K562 (cell line): ENCODE results near the gene ENOX2. TPM values are rescaled to one million over a fixed set of nuclear protein-coding genes. Genes with fewer than 3 reads are reported as not detected.

Source experiments
- ATAC-seq: fragments of 200-7000 bp; cut with Tn5 transposase; 3 replicates; pipeline ENCODE4 v1.9.1; 2020; ENCODE audit warnings: moderate library complexity
- BruUV-seq: library from RNA; stranded (reverse); fragments of 400-500 nt; replicated peaks from 2 replicates; lab custom pipeline; 2021; lab: Mats Ljungman, UMichigan
- CTCF ChIA-PET: fragments of 300-600 bp; formaldehyde crosslinking; extraction: SDS; loops from one replicate; lab custom pipeline; 2021; ENCODE audit warnings: low intra/inter-chr PET ratio; lab: Yijun Ruan, JAX
- POLR2A ChIA-PET: fragments of 300-600, 350-650 bp; sonication (Branson Sonifier 250); formaldehyde crosslinking; extraction: SDS; loops from one replicate; lab custom pipeline; 2021; ENCODE audit warnings: antibody characterized with exemption, inconsistent platforms; lab: Yijun Ruan, JAX
- DNase-seq, 4 experiments: peaks; one replicate each; pipeline versions ENCODE4 v3.0.0 to v3.0.0-alpha.2; 2011 to 2018; ENCODE audit warnings: low spot score in 3 of 4, mixed read lengths in 3 of 4; ENCODE audit errors: extremely low read depth in 1 of 4
- FAIRE-seq: peaks from 2 replicates; lab custom pipeline; 2011; peaks lifted over from hg19 to GRCh38; lab: Jason Lieb, UNC
- H2AFZ ChIP-seq: 2 replicates; pipeline ENCODE4 v1.6.0; 2011; ENCODE audit warnings: low read depth, low read length, control low read depth, inconsistent platforms
- H3K27ac ChIP-seq: fragments of 200-600 bp; 3 replicates; pipeline ENCODE4 v1.8.0; 2011; ENCODE audit warnings: low read depth, mild to moderate bottlenecking, control low read depth, inconsistent platforms, low read length, moderate library complexity, mixed read lengths; ENCODE audit errors: extremely low read depth
- H3K27me3 ChIP-seq, 2 experiments: fragments of 300-600 bp in 1 of 2; 2 replicates in 1 of 2; 3 replicates in 1 of 2; pipeline versions ENCODE4 v1.6.0 to v1.8.0; 2011; ENCODE audit warnings: inconsistent platforms in 2 of 2, low read length in 2 of 2, mild to moderate bottlenecking in 1 of 2, mixed read lengths in 1 of 2, moderate library complexity in 1 of 2; ENCODE audit not compliant: control insufficient read depth in 2 of 2, insufficient read depth in 2 of 2
- H3K36me3 ChIP-seq: fragments of 300-600 bp; 3 replicates; pipeline ENCODE4 v1.8.0; 2011; ENCODE audit warnings: mild to moderate bottlenecking, low read length, inconsistent platforms; ENCODE audit not compliant: control insufficient read depth, insufficient read depth
- H3K4me1 ChIP-seq, 2 experiments: fragments of 200-600 bp in 1 of 2; replicated peaks in 1 of 2; 2 replicates in 1 of 2; 3 replicates in 1 of 2; pipeline versions ENCODE4 v1.5.1 to v1.8.0; 2011; ENCODE audit warnings: inconsistent platforms in 2 of 2, low read length in 2 of 2, mild to moderate bottlenecking in 1 of 2, mixed read lengths in 1 of 2, moderate library complexity in 1 of 2; ENCODE audit not compliant: control insufficient read depth in 2 of 2, insufficient read depth in 2 of 2
- H3K4me2 ChIP-seq: 2 replicates; pipeline ENCODE4 v1.6.1; 2011; ENCODE audit warnings: low read length, control low read depth, inconsistent platforms, mixed read lengths; ENCODE audit not compliant: insufficient read depth
- H3K4me3 ChIP-seq: fragments of 200-600 bp; sonication (generic), shearing (Covaris generic); 2 replicates; pipeline ENCODE4 v1.5.1; 2016; ENCODE audit warnings: control low read depth, inconsistent platforms
- H3K79me2 ChIP-seq: fragments of 200-600 bp; 3 replicates; pipeline ENCODE4 v1.8.0; 2011; ENCODE audit warnings: low read length, inconsistent platforms; ENCODE audit not compliant: control insufficient read depth, insufficient read depth
- H3K9ac ChIP-seq, 2 experiments: 2 replicates each; pipeline versions ENCODE4 v1.6.0 to v1.6.1; 2011; ENCODE audit warnings: low read depth in 2 of 2, low read length in 2 of 2, control low read depth in 1 of 2, inconsistent platforms in 1 of 2, mild to moderate bottlenecking in 1 of 2, mixed read lengths in 1 of 2; ENCODE audit not compliant: insufficient read depth in 1 of 2
- H3K9me1 ChIP-seq: one replicate; pipeline ENCODE4 v1.6.0; 2011; ENCODE audit warnings: inconsistent platforms, mild to moderate bottlenecking, low read length, moderate library complexity; ENCODE audit not compliant: control insufficient read depth, insufficient read depth
- H3K9me3 ChIP-seq: replicated peaks from 2 replicates; pipeline ENCODE4 v1.5.1; 2011; ENCODE audit warnings: low read depth, low read length, inconsistent platforms; ENCODE audit not compliant: control insufficient read depth, insufficient read depth
- H4K20me1 ChIP-seq: replicated peaks from 2 replicates; pipeline ENCODE4 v1.6.1; 2011; ENCODE audit warnings: low read length, inconsistent platforms, mixed read lengths; ENCODE audit not compliant: control insufficient read depth, insufficient read depth
- CTBP1 ChIP-seq: fragments of 450-650 bp; IDR thresholded peaks from 2 replicates; pipeline ENCODE4 v1.6.1; 2016; ENCODE audit warnings: borderline replicate concordance
- HBP1 ChIP-seq: fragments of 450-650 bp; formaldehyde crosslinking; IDR thresholded peaks from 2 replicates; pipeline ENCODE4 v1.4.0; 2022; ENCODE audit warnings: missing genetic modification characterization
- NCOR1 ChIP-seq: fragments of 450-650 bp; IDR thresholded peaks from 2 replicates; pipeline ENCODE4 v1.6.1; 2016; ENCODE audit warnings: mild to moderate bottlenecking, moderate library complexity
- POLR2H ChIP-seq: IDR thresholded peaks from 2 replicates; pipeline ENCODE4 v1.6.1; 2016; ENCODE audit warnings: missing genetic modification characterization, low read depth, mild to moderate bottlenecking, control low read depth, missing compliant biosample characterization, moderate library complexity
- SPI1 ChIP-seq: IDR thresholded peaks from 2 replicates; pipeline ENCODE4 v1.6.1; 2011; ENCODE audit warnings: low read depth, low read length, control low read depth, borderline replicate concordance
- TCF3 ChIP-seq: sonication (generic); formaldehyde crosslinking; IDR thresholded peaks from 2 replicates; pipeline ENCODE4 v1.4.0; 2020; ENCODE audit warnings: mild to moderate bottlenecking, missing genetic modification reagents
- TEAD1 ChIP-seq, 2 experiments: fragments of 450-650 bp in 1 of 2; sonication (generic) in 1 of 2; formaldehyde crosslinking; IDR thresholded peaks; 2 replicates each; pipeline versions ENCODE4 v1.4.0 to v1.8.0; 2020 to 2022; ENCODE audit warnings: mild to moderate bottlenecking in 2 of 2, missing genetic modification reagents in 1 of 2
- ZBTB33 ChIP-seq: sonication (generic); formaldehyde crosslinking; IDR thresholded peaks from 2 replicates; pipeline ENCODE4 v1.8.1; 2023; ENCODE audit warnings: mild to moderate bottlenecking, missing genetic modification reagents
- ZEB2 ChIP-seq: fragments of 450-650 bp; IDR thresholded peaks from 2 replicates; pipeline ENCODE4 v1.6.1; 2016
- ZNF24 ChIP-seq: fragments of 450-650 bp; IDR thresholded peaks from 2 replicates; pipeline ENCODE4 v1.6.1; 2016
- WGBS: fragments of 100-300 bp; shearing (Covaris generic); methylation state at CpG from one replicate; pipeline ENCODE4 v1.1.6; 2016; ENCODE audit warnings: low coverage, mixed read lengths; ENCODE audit not compliant: insufficient coverage; ENCODE audit errors: missing lambda C conversion rate; 5-methylcytosine and 5-hydroxymethylcytosine counted together
- in situ Hi-C: fragments of 300-500 bp; cut with MboI; formaldehyde crosslinking; loops from 4 replicates; pipeline ENCODE4 v1.15.0; 2018; ENCODE audit warnings: inconsistent platforms, mixed read lengths
- intact Hi-C: fragments of 100-400 bp; cut with micrococcal nuclease; formaldehyde crosslinking; loops from 2 replicates; pipeline ENCODE4 v1.14.2; 2022
- polyA plus RNA-seq, 8 experiments: library from polyadenylated mRNA; depleted of rRNA in 4 of 8; stranded (reverse) in 5 of 8; unstranded in 3 of 8; fragments of >200 nt; fragmentation: Nextera tagmentation in 2 of 8; fragmentation: Illumina TruSeq in 1 of 8; extraction: Ambion mirVana in 2 of 8; extraction: Trizol in 1 of 8; gene quantifications; 2 replicates each; pipeline versions ENCODE4 v1.2.1 to v1.2.3, GENCODE V29; 2011 to 2014; ENCODE audit warnings: inconsistent platforms in 1 of 8, missing spikeins in 1 of 8
- total RNA-seq, 7 experiments: library from RNA; depleted of rRNA in 6 of 7; stranded (reverse); fragments of >200 nt in 6 of 7; fragmentation: Illumina TruSeq in 2 of 7; extraction: Trizol in 2 of 7; gene quantifications; 2 replicates each; pipeline versions ENCODE4 v1.2.1 to v1.2.3, GENCODE V29; 2011 to 2021; ENCODE audit warnings: low replicate concordance in 1 of 7
- TF ChIP-seq, protein P1 (sequence below): IDR thresholded peaks from 2 replicates; pipeline ENCODE4 v1.6.1; 2011; ENCODE audit warnings: borderline replicate concordance, low read depth, mild to moderate bottlenecking, moderate library complexity, low read length; ENCODE audit not compliant: insufficient read depth, poor library complexity, severe bottlenecking
- TF ChIP-seq, protein P2 (sequence below): fragments of 450-650 bp; IDR thresholded peaks from 2 replicates; pipeline ENCODE4 v1.6.1; 2016

ENOX2 gene
- total and polyA plus RNA-seq, 9 of the 15 experiments (the other 6 are each of a cell fraction or from before 2014, with no cell fraction given): 6.1 to 24.0 (median 13.8) TPM

DNA sequence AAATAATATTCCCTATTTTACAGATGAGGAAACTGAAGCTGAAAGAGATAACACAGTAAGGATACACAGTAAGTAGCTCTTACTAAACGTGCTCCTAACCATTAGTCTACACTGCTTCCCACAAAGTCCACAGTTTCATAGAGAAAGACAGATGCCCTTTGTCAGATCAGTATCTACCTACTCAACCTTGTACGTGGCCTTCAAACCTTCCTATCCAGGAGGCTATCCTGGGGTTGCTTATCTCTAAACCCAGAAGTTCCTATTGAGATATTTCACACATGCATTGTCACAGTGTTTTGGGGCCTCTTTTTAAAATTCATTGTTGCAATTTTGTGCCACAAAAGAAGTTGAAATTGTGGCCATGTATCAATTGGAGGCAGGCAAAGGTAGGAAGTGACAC lies 208.0 kb downstream of the ENOX2 start:
- ChIA-PET POLR2A (no interaction called here), CTCF (no interaction called here)
- Histone ChIP-seq H3K27me3 (no peaks in the 10 kb centered on the region), H3K4me2 (peak overlapping the region; percentile 52; the same call in 1 of the 2 replicates), H3K9me1 (no peaks in the 10 kb centered on the region), H3K9me3 (no peaks in the 10 kb centered on the region), H3K4me1 (peaks cover 0 to 15% of the 10 kb centered on the region in 2 experiments; a peak in 2 of 5 replicates), H2AFZ (0 out of 2 replicates have a peak overlapping the region, but pooled peaks have one; percentile 40), H3K36me3 (no peaks in the 10 kb centered on the region), H3K9ac (no peak overlapping the region), H4K20me1 (no peaks in the 10 kb centered on the region), H3K79me2 (no peaks in the 10 kb centered on the region), H3K27ac (0 out of 3 replicates have a peak overlapping the region, but pooled peaks have one; percentile 39), H3K4me3 (no peak overlapping the region)
- in situ Hi-C loops: no loop called here
- no peak for FAIRE-seq
- ATAC-seq: peak; percentile 67
- no TSS peak for BruUV-seq
- intact Hi-C loops: no loop called here
- WGBS: 0% methylated on average over 2 of the region's 2 CpGs
- peak; percentile 25 to 41 (median 38) for DNase-seq
- TF ChIP-seq TEAD1 (CRISPR knock-in tag; IDR thresholded peaks at IDR 0.05) (no peak), HBP1 (CRISPR knock-in tag) (no peak), POLR2H (tag) (no peak), NCOR1 (peak; percentile 22; the same call in 1 of the 2 replicates), ZBTB33 (no peak), TCF3 (CRISPR knock-in tag) (peak; percentile 61), CTBP1 (peak; percentile 83), ZEB2 (peak; percentile 93), ZNF24 (no peak), SPI1 (no peak)
- TF ChIP-seq, protein P1, sequence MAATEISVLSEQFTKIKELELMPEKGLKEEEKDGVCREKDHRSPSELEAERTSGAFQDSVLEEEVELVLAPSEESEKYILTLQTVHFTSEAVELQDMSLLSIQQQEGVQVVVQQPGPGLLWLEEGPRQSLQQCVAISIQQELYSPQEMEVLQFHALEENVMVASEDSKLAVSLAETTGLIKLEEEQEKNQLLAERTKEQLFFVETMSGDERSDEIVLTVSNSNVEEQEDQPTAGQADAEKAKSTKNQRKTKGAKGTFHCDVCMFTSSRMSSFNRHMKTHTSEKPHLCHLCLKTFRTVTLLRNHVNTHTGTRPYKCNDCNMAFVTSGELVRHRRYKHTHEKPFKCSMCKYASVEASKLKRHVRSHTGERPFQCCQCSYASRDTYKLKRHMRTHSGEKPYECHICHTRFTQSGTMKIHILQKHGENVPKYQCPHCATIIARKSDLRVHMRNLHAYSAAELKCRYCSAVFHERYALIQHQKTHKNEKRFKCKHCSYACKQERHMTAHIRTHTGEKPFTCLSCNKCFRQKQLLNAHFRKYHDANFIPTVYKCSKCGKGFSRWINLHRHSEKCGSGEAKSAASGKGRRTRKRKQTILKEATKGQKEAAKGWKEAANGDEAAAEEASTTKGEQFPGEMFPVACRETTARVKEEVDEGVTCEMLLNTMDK: no peak
- TF ChIP-seq, protein P2, sequence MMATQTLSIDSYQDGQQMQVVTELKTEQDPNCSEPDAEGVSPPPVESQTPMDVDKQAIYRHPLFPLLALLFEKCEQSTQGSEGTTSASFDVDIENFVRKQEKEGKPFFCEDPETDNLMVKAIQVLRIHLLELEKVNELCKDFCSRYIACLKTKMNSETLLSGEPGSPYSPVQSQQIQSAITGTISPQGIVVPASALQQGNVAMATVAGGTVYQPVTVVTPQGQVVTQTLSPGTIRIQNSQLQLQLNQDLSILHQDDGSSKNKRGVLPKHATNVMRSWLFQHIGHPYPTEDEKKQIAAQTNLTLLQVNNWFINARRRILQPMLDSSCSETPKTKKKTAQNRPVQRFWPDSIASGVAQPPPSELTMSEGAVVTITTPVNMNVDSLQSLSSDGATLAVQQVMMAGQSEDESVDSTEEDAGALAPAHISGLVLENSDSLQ: no peak
